ENCODE data around the gene BMP15. TPM values are rescaled to one million over a fixed set of nuclear protein-coding genes. Genes with fewer than 3 reads are reported as not detected.
A peak's percentile ranks its signal among the peaks of the same experiment; 100 is the strongest.

The BMP15 gene
- total RNA-seq, 4 donors from 2014 or later, result not detected

DNA sequence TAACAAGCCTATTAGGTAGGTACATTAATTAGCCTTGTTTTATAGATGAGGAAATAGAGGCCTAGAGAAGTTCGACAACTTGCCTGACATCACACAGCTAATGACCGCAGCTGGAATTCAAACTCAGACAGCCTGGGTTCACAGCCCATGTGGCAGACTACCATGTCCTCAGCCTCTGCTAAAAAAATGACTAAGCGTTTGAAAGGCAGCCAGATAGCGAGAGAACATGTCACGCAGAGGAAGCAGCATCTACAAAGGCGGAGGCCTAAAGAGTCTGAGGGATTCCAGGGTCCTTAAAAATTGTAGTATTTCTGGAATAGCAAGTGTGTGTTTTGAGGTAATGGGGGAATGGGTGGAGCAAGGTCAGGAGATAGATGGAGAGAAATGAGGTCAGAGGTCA, 33.2 kb upstream of the BMP15 start:
- peak in 1 of 3 donors; percentile 49 for DNase-seq
- Histone ChIP-seq H3K4me3 (no peak overlapping the region), H3K27me3 (no peaks in the 10 kb centered on the region), H3K27ac (no peak overlapping the region), H3K9me3 (no peaks in the 10 kb centered on the region), H3K36me3 (no peaks in the 10 kb centered on the region), H3K4me1 (no peaks in the 10 kb centered on the region)
- TF ChIP-seq, protein P1, sequence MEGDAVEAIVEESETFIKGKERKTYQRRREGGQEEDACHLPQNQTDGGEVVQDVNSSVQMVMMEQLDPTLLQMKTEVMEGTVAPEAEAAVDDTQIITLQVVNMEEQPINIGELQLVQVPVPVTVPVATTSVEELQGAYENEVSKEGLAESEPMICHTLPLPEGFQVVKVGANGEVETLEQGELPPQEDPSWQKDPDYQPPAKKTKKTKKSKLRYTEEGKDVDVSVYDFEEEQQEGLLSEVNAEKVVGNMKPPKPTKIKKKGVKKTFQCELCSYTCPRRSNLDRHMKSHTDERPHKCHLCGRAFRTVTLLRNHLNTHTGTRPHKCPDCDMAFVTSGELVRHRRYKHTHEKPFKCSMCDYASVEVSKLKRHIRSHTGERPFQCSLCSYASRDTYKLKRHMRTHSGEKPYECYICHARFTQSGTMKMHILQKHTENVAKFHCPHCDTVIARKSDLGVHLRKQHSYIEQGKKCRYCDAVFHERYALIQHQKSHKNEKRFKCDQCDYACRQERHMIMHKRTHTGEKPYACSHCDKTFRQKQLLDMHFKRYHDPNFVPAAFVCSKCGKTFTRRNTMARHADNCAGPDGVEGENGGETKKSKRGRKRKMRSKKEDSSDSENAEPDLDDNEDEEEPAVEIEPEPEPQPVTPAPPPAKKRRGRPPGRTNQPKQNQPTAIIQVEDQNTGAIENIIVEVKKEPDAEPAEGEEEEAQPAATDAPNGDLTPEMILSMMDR (IDR thresholded peaks at IDR 0.05), result no peak
- TF ChIP-seq POLR2A (IDR thresholded peaks at IDR 0.05), result no peak

DNA sequence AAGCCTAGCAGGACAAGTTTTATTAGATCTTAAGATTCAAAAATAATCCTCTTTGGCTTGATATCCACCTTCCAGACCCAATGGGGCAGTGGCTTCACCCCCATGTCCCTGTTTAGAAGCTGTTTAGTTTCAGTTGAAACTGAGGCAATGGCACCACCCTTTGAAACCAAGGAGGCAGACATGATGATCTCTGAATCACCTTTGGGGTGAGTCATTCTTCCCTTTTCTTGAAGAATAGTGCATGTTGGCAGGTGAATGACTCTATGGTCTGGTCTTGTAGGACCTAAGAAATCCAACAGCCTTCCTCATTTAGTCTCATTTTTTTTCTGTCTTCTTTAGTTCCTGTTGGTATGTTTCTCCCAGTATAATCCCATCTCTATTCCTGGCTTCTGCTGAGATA, 29.5 kb upstream of the BMP15 start:
- H3K9me3 ChIP-seq, result no peaks in the 10 kb centered on the region
- H3K4me3 ChIP-seq, result no peak overlapping the region
- H3K36me3 ChIP-seq, result no peaks in the 10 kb centered on the region
- TF ChIP-seq POLR2A (IDR thresholded peaks at IDR 0.05), result no peak
- TF ChIP-seq, protein P1 (IDR thresholded peaks at IDR 0.05), result no peak
- no peaks in the 10 kb centered on the region for H3K4me1 ChIP-seq
- no peaks in the 10 kb centered on the region for H3K27me3 ChIP-seq
- no peak overlapping the region for H3K27ac ChIP-seq
- DNase-seq, result no peak

DNA sequence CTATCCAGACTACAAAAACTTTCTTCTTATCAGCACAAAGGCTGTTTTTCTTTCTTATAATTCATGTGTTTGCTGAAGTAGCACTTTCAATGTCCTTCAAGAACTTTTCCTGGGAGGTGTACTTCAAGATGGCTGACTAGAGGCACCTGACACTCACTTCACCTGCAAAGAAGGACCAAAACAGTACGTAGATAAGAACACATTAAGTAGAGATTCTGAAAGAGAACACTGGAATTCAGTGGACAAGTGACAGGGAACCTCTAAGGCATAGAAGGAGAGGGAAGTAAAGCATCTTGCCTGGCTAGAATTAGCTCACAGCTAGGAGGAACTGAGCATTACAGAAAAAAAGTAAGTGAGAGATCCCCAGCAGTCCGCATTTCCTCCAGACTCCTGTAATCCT, 21.7 kb upstream of the BMP15 start:
- Histone ChIP-seq H3K27ac (no peak overlapping the region), H3K36me3 (no peaks in the 10 kb centered on the region), H3K27me3 (no peaks in the 10 kb centered on the region), H3K9me3 (no peaks in the 10 kb centered on the region), H3K4me3 (no peak overlapping the region), H3K4me1 (no peaks in the 10 kb centered on the region)
- DNase-seq, result no peak
- no peak for TF ChIP-seq POLR2A (IDR thresholded peaks at IDR 0.05)
- TF ChIP-seq, protein P1 (IDR thresholded peaks at IDR 0.05), result no peak

DNA sequence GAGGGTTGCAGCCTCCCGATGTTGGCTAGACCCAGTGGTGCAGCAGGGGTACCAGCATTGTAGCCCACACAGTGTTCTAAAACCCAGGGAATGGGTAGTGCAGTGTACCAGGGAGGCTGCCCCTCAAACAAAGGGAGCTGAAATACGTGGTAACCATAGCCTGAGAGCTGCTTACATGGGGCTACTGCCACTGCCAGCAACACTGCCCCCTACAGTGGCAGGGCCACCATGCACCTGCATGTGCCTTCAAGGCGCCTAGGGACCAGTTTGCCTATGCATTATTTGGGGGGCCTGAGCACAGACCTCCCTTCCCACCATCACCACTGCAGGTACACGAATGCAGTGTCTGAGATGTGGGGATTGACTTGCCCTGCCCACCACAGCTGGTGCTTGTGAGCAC, 21.0 kb upstream of the BMP15 start:
- Histone ChIP-seq H3K36me3 (no peaks in the 10 kb centered on the region), H3K27me3 (no peaks in the 10 kb centered on the region), H3K4me3 (no peak overlapping the region), H3K4me1 (no peaks in the 10 kb centered on the region), H3K27ac (no peak overlapping the region), H3K9me3 (no peaks in the 10 kb centered on the region)
- no peak for DNase-seq
- TF ChIP-seq POLR2A (IDR thresholded peaks at IDR 0.05), result no peak
- TF ChIP-seq, protein P1 (IDR thresholded peaks at IDR 0.05), result no peak

DNA sequence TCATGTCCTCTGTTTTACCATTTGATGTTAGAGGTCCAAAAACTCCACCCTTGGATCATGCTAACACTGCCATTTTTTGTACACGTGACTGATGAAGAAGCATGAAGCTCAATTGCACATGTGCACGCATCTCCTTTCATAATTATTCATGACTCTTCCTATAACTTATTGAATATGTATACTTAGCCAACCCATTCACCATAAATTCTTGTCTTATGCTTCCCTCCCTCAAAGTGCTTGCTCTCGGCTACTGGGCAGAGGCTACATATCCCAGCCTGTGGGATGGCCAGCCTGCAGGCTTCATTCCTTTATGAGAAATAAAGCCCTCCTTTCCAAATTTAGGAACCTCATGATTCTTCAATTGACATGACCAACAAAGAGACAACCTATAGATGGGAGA, 17.5 kb upstream of the BMP15 start:
- Histone ChIP-seq H3K9me3 (no peaks in the 10 kb centered on the region), H3K4me3 (no peak overlapping the region), H3K36me3 (no peaks in the 10 kb centered on the region), H3K27ac (no peak overlapping the region), H3K27me3 (no peaks in the 10 kb centered on the region), H3K4me1 (no peaks in the 10 kb centered on the region)
- no peak for TF ChIP-seq POLR2A (IDR thresholded peaks at IDR 0.05)
- TF ChIP-seq, protein P1 (IDR thresholded peaks at IDR 0.05), result no peak
- no peak for DNase-seq

DNA sequence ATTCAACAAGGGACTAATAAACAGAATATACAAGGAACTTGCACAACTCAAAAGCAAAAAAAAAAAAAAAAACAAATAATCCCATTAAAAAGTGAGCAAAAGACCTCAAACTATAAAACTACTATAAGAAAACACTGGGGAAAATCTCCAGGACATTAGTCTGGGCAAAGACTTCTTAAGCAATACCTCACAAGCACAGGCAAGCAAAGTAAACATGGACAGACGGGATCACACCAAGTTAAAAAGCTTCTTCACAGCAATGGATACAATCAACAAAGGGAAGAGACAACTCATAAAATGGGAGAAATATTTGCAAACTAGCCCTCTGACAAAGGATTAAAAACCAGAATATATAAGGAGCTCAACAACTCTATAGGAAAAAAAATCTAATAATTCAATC, 17.1 kb upstream of the BMP15 start:
- H3K9me3 ChIP-seq, result no peaks in the 10 kb centered on the region
- no peaks in the 10 kb centered on the region for H3K27me3 ChIP-seq
- no peak for TF ChIP-seq POLR2A (IDR thresholded peaks at IDR 0.05)
- TF ChIP-seq, protein P1 (IDR thresholded peaks at IDR 0.05), result no peak
- H3K4me1 ChIP-seq, result no peaks in the 10 kb centered on the region
- no peaks in the 10 kb centered on the region for H3K36me3 ChIP-seq
- H3K4me3 ChIP-seq, result no peak overlapping the region
- DNase-seq, result no peak
- no peak overlapping the region for H3K27ac ChIP-seq

All from Peyer's patch (tissue), 4 donors.